Measurements from ENCODE around the gene ZNF318.
"Not testable (repeated sequence)": the region's sequence is repeated elsewhere in the genome, so short reads cannot be mapped to it uniquely, and the experiment has no call there.

Gene ZNF318

GRCh38 chr6:43368259-43369160, 937 bp downstream of the ZNF318 start:
- H3K4me1 ChIP-seq (ENCODE audit: insufficient read depth, insufficient read length), result no peaks in the 10 kb centered on the region
- TF ChIP-seq SUZ12 (IDR thresholded peaks at IDR 0.05; ENCODE audit: extremely low read depth, insufficient read depth, insufficient read length), result no peak
- no peak for TF ChIP-seq ZNF274 (IDR thresholded peaks at IDR 0.05; ENCODE audit: low read depth, low read length)
- no peak for TF ChIP-seq YY1 (IDR thresholded peaks at IDR 0.05; ENCODE audit: insufficient read depth, insufficient read length)

GRCh38 chr6:43367245-43367984, 2.0 kb downstream of the ZNF318 start:
- H3K27me3 ChIP-seq (ENCODE audit: insufficient read depth, insufficient read length), result peaks cover 6% of the 10 kb centered on the region
- H3K4me1 ChIP-seq (ENCODE audit: insufficient read depth, insufficient read length), result no peaks in the 10 kb centered on the region
- no peaks in the 10 kb centered on the region for H3K9me3 ChIP-seq (ENCODE audit: insufficient read depth, low read length)
- DNase-seq (ENCODE audit: low read depth, low spot score), result no peak
- H3K9ac ChIP-seq (ENCODE audit: insufficient read length, low read depth), result no peak overlapping the region
- H3K36me3 ChIP-seq (ENCODE audit: insufficient read depth, insufficient read length, low read length), result peaks cover 22% of the 10 kb centered on the region
- TF ChIP-seq SUZ12 (IDR thresholded peaks at IDR 0.05; ENCODE audit: extremely low read depth, insufficient read depth, insufficient read length) (no peak), ZNF274 (IDR thresholded peaks at IDR 0.05; ENCODE audit: low read depth, low read length) (no peak), YY1 (IDR thresholded peaks at IDR 0.05; ENCODE audit: insufficient read depth, insufficient read length) (no peak)
- H3K4me3 ChIP-seq (ENCODE audit: insufficient read length, low read depth), result no peak overlapping the region

More at GRCh38 chr6:43368259-43369160, 937 bp downstream of the ZNF318 start:
- peak overlapping the region; percentile 72 for H3K4me3 ChIP-seq (ENCODE audit: insufficient read length, low read depth)
- H3K9ac ChIP-seq (ENCODE audit: insufficient read length, low read depth), result peak overlapping the region; percentile 83
- DNase-seq (ENCODE audit: low read depth, low spot score), result no peak
- peaks cover 21% of the 10 kb centered on the region for H3K36me3 ChIP-seq (ENCODE audit: insufficient read depth, insufficient read length, low read length)
- peaks cover 6% of the 10 kb centered on the region for H3K27me3 ChIP-seq (ENCODE audit: insufficient read depth, insufficient read length)
- H3K9me3 ChIP-seq (ENCODE audit: insufficient read depth, low read length), result no peaks in the 10 kb centered on the region

GRCh38 chr6:43361269-43361668, 8.2 kb downstream of the ZNF318 start:
- no peak for TF ChIP-seq ZNF274 (IDR thresholded peaks at IDR 0.05; ENCODE audit: low read depth, low read length)
- no peak for TF ChIP-seq SUZ12 (IDR thresholded peaks at IDR 0.05; ENCODE audit: extremely low read depth, insufficient read depth, insufficient read length)
- no peak for TF ChIP-seq YY1 (IDR thresholded peaks at IDR 0.05; ENCODE audit: insufficient read depth, insufficient read length)
- Histone ChIP-seq H3K4me1 (ENCODE audit: insufficient read depth, insufficient read length) (no peaks in the 10 kb centered on the region), H3K9ac (ENCODE audit: insufficient read length, low read depth) (no peak overlapping the region), H3K9me3 (ENCODE audit: insufficient read depth, low read length) (no peaks in the 10 kb centered on the region), H3K4me3 (ENCODE audit: insufficient read length, low read depth) (no peak overlapping the region), H3K36me3 (ENCODE audit: insufficient read depth, insufficient read length, low read length) (peaks cover 53% of the 10 kb centered on the region), H3K27me3 (ENCODE audit: insufficient read depth, insufficient read length) (no peaks in the 10 kb centered on the region)
- no peak for DNase-seq (ENCODE audit: low read depth, low spot score)

GRCh38 chr6:43359831-43360230, 9.6 kb downstream of the ZNF318 start:
- no peak for DNase-seq (ENCODE audit: low read depth, low spot score)
- Histone ChIP-seq H3K4me3 (ENCODE audit: insufficient read length, low read depth) (no peak overlapping the region), H3K36me3 (ENCODE audit: insufficient read depth, insufficient read length, low read length) (peaks cover 58% of the 10 kb centered on the region), H3K27me3 (ENCODE audit: insufficient read depth, insufficient read length) (no peaks in the 10 kb centered on the region), H3K9me3 (ENCODE audit: insufficient read depth, low read length) (no peaks in the 10 kb centered on the region), H3K4me1 (ENCODE audit: insufficient read depth, insufficient read length) (no peaks in the 10 kb centered on the region), H3K9ac (ENCODE audit: insufficient read length, low read depth) (no peak overlapping the region)
- TF ChIP-seq ZNF274 (IDR thresholded peaks at IDR 0.05; ENCODE audit: low read depth, low read length) (no peak), YY1 (IDR thresholded peaks at IDR 0.05; ENCODE audit: insufficient read depth, insufficient read length) (no peak), SUZ12 (IDR thresholded peaks at IDR 0.05; ENCODE audit: extremely low read depth, insufficient read depth, insufficient read length) (no peak)

GRCh38 chr6:43359381-43359780, 10.1 kb downstream of the ZNF318 start:
- Histone ChIP-seq H3K27me3 (ENCODE audit: insufficient read depth, insufficient read length) (no peaks in the 10 kb centered on the region), H3K4me3 (ENCODE audit: insufficient read length, low read depth) (no peak overlapping the region), H3K36me3 (ENCODE audit: insufficient read depth, insufficient read length, low read length) (peaks cover 58% of the 10 kb centered on the region), H3K9me3 (ENCODE audit: insufficient read depth, low read length) (no peaks in the 10 kb centered on the region), H3K9ac (ENCODE audit: insufficient read length, low read depth) (no peak overlapping the region), H3K4me1 (ENCODE audit: insufficient read depth, insufficient read length) (no peaks in the 10 kb centered on the region)
- TF ChIP-seq SUZ12 (IDR thresholded peaks at IDR 0.05; ENCODE audit: extremely low read depth, insufficient read depth, insufficient read length), result no peak
- TF ChIP-seq ZNF274 (IDR thresholded peaks at IDR 0.05; ENCODE audit: low read depth, low read length), result no peak
- TF ChIP-seq YY1 (IDR thresholded peaks at IDR 0.05; ENCODE audit: insufficient read depth, insufficient read length), result no peak
- DNase-seq (ENCODE audit: low read depth, low spot score), result no peak

GRCh38 chr6:43355862-43356590, 13.4 kb downstream of the ZNF318 start:
- Histone ChIP-seq H3K9ac (ENCODE audit: insufficient read length, low read depth) (no peak overlapping the region), H3K27me3 (ENCODE audit: insufficient read depth, insufficient read length) (no peaks in the 10 kb centered on the region), H3K4me3 (ENCODE audit: insufficient read length, low read depth) (no peak overlapping the region), H3K4me1 (ENCODE audit: insufficient read depth, insufficient read length) (no peaks in the 10 kb centered on the region), H3K36me3 (ENCODE audit: insufficient read depth, insufficient read length, low read length) (peaks cover 49% of the 10 kb centered on the region), H3K9me3 (ENCODE audit: insufficient read depth, low read length) (no peaks in the 10 kb centered on the region)
- no peak for DNase-seq (ENCODE audit: low read depth, low spot score)
- TF ChIP-seq SUZ12 (IDR thresholded peaks at IDR 0.05; ENCODE audit: extremely low read depth, insufficient read depth, insufficient read length), result no peak
- no peak for TF ChIP-seq YY1 (IDR thresholded peaks at IDR 0.05; ENCODE audit: insufficient read depth, insufficient read length)
- TF ChIP-seq ZNF274 (IDR thresholded peaks at IDR 0.05; ENCODE audit: low read depth, low read length), result no peak

- not testable (repeated sequence) for H3K27me3 ChIP-seq (ENCODE audit: insufficient read depth, insufficient read length); H3K4me1 ChIP-seq (ENCODE audit: insufficient read depth, insufficient read length); H3K4me3 ChIP-seq (ENCODE audit: insufficient read length, low read depth); H3K9me3 ChIP-seq (ENCODE audit: insufficient read depth, low read length); H3K9ac ChIP-seq (ENCODE audit: insufficient read length, low read depth); DNase-seq (ENCODE audit: low read depth, low spot score)
- H3K36me3 ChIP-seq (ENCODE audit: insufficient read depth, insufficient read length, low read length), result peaks cover 46% of the 10 kb centered on the region
Measured at GRCh38 chr6:43351951-43352350, 17.5 kb downstream of the ZNF318 start.
